MCF 10A (cell line): ENCODE results near the gene PRCD. TPM values are rescaled to one million over a fixed set of nuclear protein-coding genes. Genes with fewer than 3 reads are reported as not detected.

Source experiments
- BruUV-seq: library from RNA; stranded (reverse); fragments of 400-500 nt; replicated peaks from 2 replicates; lab custom pipeline; 2021; lab: Mats Ljungman, UMichigan
- CTCF ChIA-PET: fragments of 300-600 bp; sonication (Branson Sonifier 250); formaldehyde crosslinking; extraction: SDS; loops from one replicate; lab custom pipeline; 2021; ENCODE audit warnings: antibody characterized with exemption, inconsistent platforms; lab: Yijun Ruan, JAX
- POLR2A ChIA-PET: fragments of 300-600, 350-650 bp; sonication (Branson Sonifier 250); formaldehyde crosslinking; extraction: SDS; loops from one replicate; lab custom pipeline; 2020; ENCODE audit warnings: antibody characterized with exemption, inconsistent platforms; lab: Yijun Ruan, JAX
- DNase-seq: peaks from one replicate; pipeline ENCODE4 v3.0.0-alpha.2; 2018; ENCODE audit not compliant: unreplicated experiment
- H3K27ac Mint-ChIP-seq: one replicate; pipeline ENCODE4 v1.8.0; 2022; ENCODE audit warnings: mild to moderate bottlenecking, low read depth, mixed read lengths; ENCODE audit not compliant: unreplicated experiment
- H3K27me3 Mint-ChIP-seq: one replicate; pipeline ENCODE4 v1.8.0; 2022; ENCODE audit warnings: mixed read lengths; ENCODE audit not compliant: insufficient read depth, unreplicated experiment
- H3K36me3 Mint-ChIP-seq: one replicate; pipeline ENCODE4 v1.8.0; 2022; ENCODE audit warnings: mild to moderate bottlenecking, moderate library complexity, mixed read lengths; ENCODE audit not compliant: insufficient read depth, unreplicated experiment
- H3K4me1 Mint-ChIP-seq: one replicate; pipeline ENCODE4 v1.8.0; 2022; ENCODE audit warnings: mixed read lengths; ENCODE audit not compliant: insufficient read depth, unreplicated experiment
- H3K4me3 Mint-ChIP-seq: one replicate; pipeline ENCODE4 v1.8.0; 2022; ENCODE audit warnings: mild to moderate bottlenecking, moderate library complexity, mixed read lengths; ENCODE audit not compliant: unreplicated experiment
- H3K9me3 Mint-ChIP-seq: one replicate; pipeline ENCODE4 v1.8.0; 2022; ENCODE audit warnings: mixed read lengths; ENCODE audit not compliant: unreplicated experiment
- intact Hi-C: fragments of 100-400 bp; cut with micrococcal nuclease; formaldehyde crosslinking; loops from 2 replicates; pipeline ENCODE4 v1.14.1; 2022
- total RNA-seq: library from RNA; stranded (reverse); gene quantifications from 2 replicates; pipeline ENCODE4 v1.2.3, GENCODE V29; 2022
- TF ChIP-seq, protein P1 (sequence below): fragments of 200-600 bp; IDR thresholded peaks from one replicate; pipeline ENCODE4 v1.8.0; 2022; ENCODE audit warnings: antibody characterized with exemption, mild to moderate bottlenecking; ENCODE audit not compliant: unreplicated experiment

Gene PRCD
- total RNA-seq, 1 experiment from 2014 or later = not detected

DNA sequence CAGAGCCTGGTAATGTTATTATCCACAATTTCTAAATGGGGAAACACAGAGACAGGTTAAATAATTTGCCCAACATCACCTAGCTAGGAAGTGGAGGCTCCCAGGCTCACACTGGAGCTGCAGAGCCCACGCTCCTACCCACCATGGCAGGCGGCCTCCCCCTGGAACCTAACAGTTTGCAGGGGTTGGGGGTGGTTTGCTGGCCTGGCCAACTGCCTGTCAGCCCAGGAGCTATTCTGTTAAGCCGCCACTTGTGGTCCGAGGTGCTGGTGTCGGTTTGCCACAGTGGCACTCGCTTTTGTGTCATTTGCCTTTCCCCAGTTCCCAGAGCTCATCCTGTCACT lies 3.6 kb downstream of the PRCD start:
- BruUV-seq = no TSS peak
- CTCF ChIA-PET = interaction anchor here (1.0 to 3.9 kb wide), 2 partner anchors 14 to 20 kb away, joined by 4 to 26 read pairs; no protein-coding TSS in a partner anchor
- intact Hi-C loops = no loop called here
- no peak overlapping the region for H3K27ac Mint-ChIP-seq
- H3K27me3 Mint-ChIP-seq = peaks cover 12% of the 10 kb centered on the region
- TF ChIP-seq, protein P1, sequence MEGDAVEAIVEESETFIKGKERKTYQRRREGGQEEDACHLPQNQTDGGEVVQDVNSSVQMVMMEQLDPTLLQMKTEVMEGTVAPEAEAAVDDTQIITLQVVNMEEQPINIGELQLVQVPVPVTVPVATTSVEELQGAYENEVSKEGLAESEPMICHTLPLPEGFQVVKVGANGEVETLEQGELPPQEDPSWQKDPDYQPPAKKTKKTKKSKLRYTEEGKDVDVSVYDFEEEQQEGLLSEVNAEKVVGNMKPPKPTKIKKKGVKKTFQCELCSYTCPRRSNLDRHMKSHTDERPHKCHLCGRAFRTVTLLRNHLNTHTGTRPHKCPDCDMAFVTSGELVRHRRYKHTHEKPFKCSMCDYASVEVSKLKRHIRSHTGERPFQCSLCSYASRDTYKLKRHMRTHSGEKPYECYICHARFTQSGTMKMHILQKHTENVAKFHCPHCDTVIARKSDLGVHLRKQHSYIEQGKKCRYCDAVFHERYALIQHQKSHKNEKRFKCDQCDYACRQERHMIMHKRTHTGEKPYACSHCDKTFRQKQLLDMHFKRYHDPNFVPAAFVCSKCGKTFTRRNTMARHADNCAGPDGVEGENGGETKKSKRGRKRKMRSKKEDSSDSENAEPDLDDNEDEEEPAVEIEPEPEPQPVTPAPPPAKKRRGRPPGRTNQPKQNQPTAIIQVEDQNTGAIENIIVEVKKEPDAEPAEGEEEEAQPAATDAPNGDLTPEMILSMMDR = no peak
- H3K4me3 Mint-ChIP-seq = no peak overlapping the region
- H3K4me1 Mint-ChIP-seq = no peaks in the 10 kb centered on the region
- POLR2A ChIA-PET = interaction anchor here (0.8 to 5.0 kb wide), 5 partner anchors 8 to 33 kb away, joined by 3 to 68 read pairs (median 3); no protein-coding TSS in a partner anchor
- DNase-seq = no peak
- no peaks in the 10 kb centered on the region for H3K9me3 Mint-ChIP-seq
- no peaks in the 10 kb centered on the region for H3K36me3 Mint-ChIP-seq

DNA sequence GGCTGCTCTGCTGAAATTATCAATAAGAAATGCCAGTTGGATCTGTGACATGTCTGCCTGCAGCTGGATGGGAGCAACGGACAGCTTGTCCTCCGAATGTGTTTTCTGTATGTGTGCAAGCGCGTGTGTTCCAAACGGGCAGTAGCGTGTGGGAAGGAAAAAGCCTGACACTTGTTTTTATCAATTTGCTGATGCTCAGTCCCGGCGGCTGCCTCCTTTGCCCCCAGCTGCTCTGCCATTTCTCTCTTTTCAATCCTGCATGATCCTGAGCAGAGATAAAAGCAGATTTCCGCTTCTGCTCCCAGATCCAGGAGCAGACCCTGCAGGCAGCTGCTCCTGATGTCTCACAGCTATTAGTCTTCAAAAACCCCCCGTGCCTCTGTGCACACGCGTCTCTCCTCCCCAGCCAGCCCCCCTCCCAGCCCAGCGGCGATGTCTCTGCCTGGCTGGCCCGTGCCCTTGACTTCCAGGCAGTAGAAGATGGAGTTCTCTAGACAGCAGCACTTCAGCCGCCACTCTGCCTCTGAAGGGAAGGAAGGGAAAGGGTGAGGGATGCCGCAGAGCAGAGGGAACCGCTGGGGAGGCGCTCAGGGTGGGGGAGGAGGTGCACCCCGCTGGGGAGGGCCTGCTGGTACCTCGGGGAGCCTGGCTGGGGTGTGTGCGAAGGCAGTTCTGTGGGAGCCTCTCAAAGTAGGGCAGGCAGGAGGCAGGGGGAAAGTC lies 4.1 kb downstream of the PRCD start:
- TF ChIP-seq, protein P1 = no peak
- H3K27me3 Mint-ChIP-seq = peaks cover 12% of the 10 kb centered on the region
- no peak overlapping the region for H3K27ac Mint-ChIP-seq
- DNase-seq = no peak
- POLR2A ChIA-PET = interaction anchor here (0.8 to 5.0 kb wide), 5 partner anchors 8 to 33 kb away, joined by 3 to 68 read pairs (median 3); no protein-coding TSS in a partner anchor
- no peaks in the 10 kb centered on the region for H3K4me1 Mint-ChIP-seq
- CTCF ChIA-PET = interaction anchor here (1.0 to 3.9 kb wide), 3 partner anchors 14 to 146 kb away, joined by 3 to 26 read pairs (median 4); no protein-coding TSS in a partner anchor
- H3K9me3 Mint-ChIP-seq = no peaks in the 10 kb centered on the region
- intact Hi-C loops = no loop called here
- BruUV-seq = no TSS peak
- no peak overlapping the region for H3K4me3 Mint-ChIP-seq
- no peaks in the 10 kb centered on the region for H3K36me3 Mint-ChIP-seq

DNA sequence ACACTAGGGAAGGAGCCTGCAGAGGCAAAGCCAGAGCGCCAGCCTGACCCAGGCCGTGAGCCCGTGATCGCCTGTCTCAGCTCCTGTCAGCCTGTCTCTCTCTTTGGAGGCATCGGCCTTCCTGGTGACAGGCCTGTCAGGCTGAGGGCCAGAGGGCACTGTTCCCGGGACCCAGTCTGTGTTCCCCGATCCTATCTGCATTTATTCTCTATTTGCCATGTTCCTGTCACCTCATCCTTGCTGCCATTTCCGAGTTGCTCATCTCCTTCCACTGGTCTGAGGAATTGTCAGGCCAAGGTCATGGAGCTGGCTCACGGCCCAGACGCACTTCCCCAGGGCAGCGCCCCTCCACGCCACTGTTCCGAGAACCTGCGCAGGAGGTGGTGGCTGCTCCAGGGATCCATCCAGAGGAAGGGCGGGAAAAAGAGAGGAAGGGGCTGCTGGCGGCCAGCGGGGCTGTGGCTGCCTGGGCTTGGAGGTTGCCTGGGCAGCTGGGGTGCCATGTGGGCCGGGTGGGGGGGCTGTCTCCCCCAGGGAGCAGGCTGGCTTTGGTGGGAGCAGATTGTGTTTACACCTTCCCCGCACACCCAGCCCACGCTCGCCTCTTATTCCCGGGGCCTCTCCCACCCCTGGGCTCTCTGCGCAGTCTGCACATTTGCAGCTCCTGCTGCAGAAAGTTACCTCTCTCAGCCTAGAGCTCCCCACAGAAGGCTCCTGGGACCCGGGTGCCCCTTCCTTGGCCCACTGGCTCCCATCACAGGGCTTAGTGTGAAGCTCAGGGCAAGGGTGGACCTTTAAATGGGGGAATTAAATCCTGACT lies 4.9 kb downstream of the PRCD start:
- H3K27me3 Mint-ChIP-seq = peaks cover 12% of the 10 kb centered on the region
- no peaks in the 10 kb centered on the region for H3K36me3 Mint-ChIP-seq
- DNase-seq = no peak
- no peak overlapping the region for H3K4me3 Mint-ChIP-seq
- no peaks in the 10 kb centered on the region for H3K4me1 Mint-ChIP-seq
- H3K9me3 Mint-ChIP-seq = no peaks in the 10 kb centered on the region
- ChIA-PET CTCF (interaction anchor here (0.5 to 3.9 kb wide), 7 partner anchors 13 to 147 kb away, joined by 3 to 41 read pairs (median 5); no protein-coding TSS in a partner anchor), POLR2A (interaction anchor here (0.6 to 5.0 kb wide), 5 partner anchors 14 to 190 kb away, joined by 3 to 68 read pairs (median 3); no protein-coding TSS in a partner anchor)
- intact Hi-C loops = no loop called here
- no peak overlapping the region for H3K27ac Mint-ChIP-seq
- TF ChIP-seq, protein P1 = no peak
- BruUV-seq = no TSS peak
